WTC11 (cell line): ENCODE measurements around the gene AVPR1A.

Source experiments
- SMAD3 ChIP-seq: sonication (generic); formaldehyde crosslinking; IDR thresholded peaks from 2 replicates; pipeline ENCODE4 v1.8.0; 2022; ENCODE audit warnings: missing genetic modification reagents, mild to moderate bottlenecking, borderline replicate concordance
- ZNF396 ChIP-seq: fragments of 250-450 bp; sonication (Bioruptor Pico); IDR thresholded peaks from 2 replicates; pipeline ENCODE4 v1.8.0; 2021; ENCODE audit warnings: mild to moderate bottlenecking, moderate library complexity, borderline replicate concordance

DNA sequence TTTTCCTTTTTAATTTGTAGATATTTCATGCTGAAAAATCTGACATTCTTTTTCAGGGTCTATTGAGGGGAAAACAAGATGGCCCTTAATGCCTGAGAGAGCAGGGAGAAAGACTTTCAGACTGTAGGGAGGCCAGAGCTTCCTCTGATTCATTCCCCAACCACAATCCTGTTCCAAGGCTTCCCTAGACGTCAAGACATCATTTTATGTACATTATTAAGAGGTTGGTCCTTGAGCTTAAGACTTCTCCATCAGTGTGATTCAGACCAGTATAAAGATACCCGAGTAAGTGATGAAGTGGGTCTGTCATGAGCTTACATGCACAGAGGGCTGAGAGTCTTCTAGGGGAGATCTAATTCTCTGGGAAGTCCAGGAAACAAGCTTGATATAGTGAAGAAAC is 57.3 kb downstream of the AVPR1A start:
- TF ChIP-seq SMAD3 (no peak), ZNF396 (CRISPR knock-in tag) (no peak)
